Smooth muscle cell (in vitro differentiated cells): ENCODE data around the gene SAMD14. TPM values are rescaled to one million over a fixed set of nuclear protein-coding genes. Genes with fewer than 3 reads are reported as not detected.

Source experiments
- DNase-seq: peaks from one replicate; lab custom pipeline; 2025; ENCODE audit not compliant: unreplicated experiment; lab: John Stamatoyannopoulos, UW
- H2AFZ ChIP-seq: fragments of 200-600 bp; sonication (generic); 2 replicates; pipeline ENCODE4 v1.6.0; 2016; ENCODE audit warnings: antibody characterized with exemption, low read depth, mild to moderate bottlenecking
- H3F3A ChIP-seq: fragments of 200-600 bp; sonication (generic); 2 replicates; pipeline ENCODE4 v1.6.0; 2017; ENCODE audit warnings: antibody characterized with exemption, low read depth
- H3K27ac ChIP-seq: fragments of 200-600 bp; sonication (generic); 2 replicates; pipeline ENCODE4 v1.5.1; 2016; ENCODE audit warnings: low read depth, mild to moderate bottlenecking
- H3K27me3 ChIP-seq: fragments of 200-600 bp; sonication (generic); 2 replicates; pipeline ENCODE4 v1.6.1; 2016; ENCODE audit warnings: low read depth, mild to moderate bottlenecking
- H3K36me3 ChIP-seq: fragments of 200-600 bp; sonication (generic); 2 replicates; pipeline ENCODE4 v1.5.1; 2016; ENCODE audit warnings: low read depth
- H3K4me1 ChIP-seq: fragments of 200-600 bp; sonication (generic); 2 replicates; pipeline ENCODE4 v1.5.1; 2016; ENCODE audit warnings: low read depth
- H3K4me2 ChIP-seq: fragments of 200-600 bp; sonication (generic); 2 replicates; pipeline ENCODE4 v1.6.0; 2016; ENCODE audit warnings: mild to moderate bottlenecking
- H3K4me3 ChIP-seq: fragments of 200-600 bp; sonication (generic); 2 replicates; pipeline ENCODE4 v1.5.1; 2016; ENCODE audit warnings: mild to moderate bottlenecking
- H3K79me2 ChIP-seq: fragments of 200-600 bp; sonication (generic); 2 replicates; pipeline ENCODE4 v1.6.0; 2016; ENCODE audit warnings: low read depth, mild to moderate bottlenecking
- H3K9ac ChIP-seq: fragments of 200-600 bp; sonication (generic); 2 replicates; pipeline ENCODE4 v1.6.0; 2016; ENCODE audit warnings: low read depth
- H3K9me3 ChIP-seq: fragments of 200-600 bp; sonication (generic); replicated peaks from 2 replicates; pipeline ENCODE4 v1.5.1; 2016; ENCODE audit warnings: low read depth
- H4K20me1 ChIP-seq: fragments of 200-600 bp; sonication (generic); 2 replicates; pipeline ENCODE4 v1.6.0; 2016; ENCODE audit warnings: low read depth
- WGBS: methylation state at CpG from one replicate; pipeline ENCODE4 v1.1.7; 2016; ENCODE audit warnings: low lambda C conversion rate; 5-methylcytosine and 5-hydroxymethylcytosine counted together
- polyA plus RNA-seq: library from polyadenylated mRNA; unstranded; fragments of >200 nt; fragmentation: Nextera tagmentation; extraction: Ambion mirVana; gene quantifications from 2 replicates; pipeline ENCODE4 v1.2.1, GENCODE V29; 2016
- total RNA-seq: library from RNA; depleted of rRNA; stranded (reverse); fragments of >200 nt; gene quantifications from 2 replicates; pipeline ENCODE4 v1.2.3, GENCODE V29; 2014
- TF ChIP-seq, protein P1 (sequence below): fragments of 200-600 bp; sonication (generic); IDR thresholded peaks from 2 replicates; pipeline ENCODE4 v1.5.1; 2017; ENCODE audit warnings: borderline replicate concordance, mild to moderate bottlenecking, antibody characterized with exemption; ENCODE audit not compliant: insufficient read depth, poor library complexity, severe bottlenecking

Gene SAMD14
- total RNA-seq: 6.3 and 39.1 TPM in 2 replicates
- polyA plus RNA-seq: 13.7 and 21.1 TPM in 2 replicates

DNA sequence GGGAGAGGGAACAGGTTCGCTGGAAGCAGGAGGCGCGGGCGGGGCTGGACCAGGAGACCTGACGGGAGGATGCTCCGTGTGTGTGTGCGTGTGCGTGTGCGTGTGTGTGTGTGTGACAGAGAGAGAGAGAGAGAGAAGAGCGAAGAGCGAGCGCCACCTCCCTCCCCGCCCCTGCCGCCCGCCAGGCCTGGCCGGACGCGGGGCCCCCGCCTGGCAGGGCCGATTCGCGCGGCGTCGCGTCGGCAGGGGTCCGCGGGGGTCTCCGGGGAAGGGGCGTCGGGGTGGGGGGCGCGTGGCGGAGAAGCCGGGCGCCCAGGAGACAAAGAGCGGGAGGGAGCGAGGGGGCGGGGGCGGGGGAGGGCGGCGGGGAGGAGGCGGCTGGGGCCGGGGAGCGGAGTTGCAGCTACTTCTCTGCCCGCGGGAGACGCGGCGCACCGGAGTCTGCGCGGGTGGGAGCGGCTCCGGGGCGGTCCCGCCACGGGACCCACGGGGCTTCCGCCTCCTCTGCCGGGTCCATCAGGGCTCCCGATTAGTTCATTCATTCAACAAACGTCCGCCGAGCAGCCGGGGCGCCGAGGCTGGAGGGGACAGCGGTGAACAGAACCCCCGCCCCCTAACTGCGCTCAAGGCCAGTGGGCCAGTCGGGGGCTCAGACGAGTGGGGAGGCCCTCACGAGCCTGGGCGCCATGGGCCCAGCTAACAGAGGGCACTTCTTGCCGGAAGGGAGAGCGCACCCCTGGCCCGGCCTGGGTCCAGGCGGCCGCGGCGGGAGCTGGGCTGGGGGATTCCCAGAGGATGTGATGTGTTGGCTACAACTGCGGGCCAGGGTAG lies at the start of gene SAMD14:
Gene SAMD14 (minus strand): TSS at position 433 of the 831 bp plus-strand sequence. CDS start 5,201 bp downstream, outside the sequence.
- Histone ChIP-seq H4K20me1 (peaks cover 13% of the 10 kb centered on the region), H2AFZ (peak within 1 kb of the TSS; percentile 66), H3K27ac (peak within 1 kb of the TSS; percentile 59), H3K4me3 (peak within 1 kb of the TSS; percentile 67), H3K27me3 (no peaks in the 10 kb centered on the region), H3K79me2 (no peaks in the 10 kb centered on the region), H3K9me3 (no peaks in the 10 kb centered on the region), H3K36me3 (no peaks in the 10 kb centered on the region), H3K9ac (peak within 1 kb of the TSS; percentile 90), H3K4me1 (peaks cover 21% of the 10 kb centered on the region), H3K4me2 (peak within 1 kb of the TSS; percentile 99), H3F3A (peaks cover 14% of the 10 kb centered on the region)
- TF ChIP-seq, protein P1, sequence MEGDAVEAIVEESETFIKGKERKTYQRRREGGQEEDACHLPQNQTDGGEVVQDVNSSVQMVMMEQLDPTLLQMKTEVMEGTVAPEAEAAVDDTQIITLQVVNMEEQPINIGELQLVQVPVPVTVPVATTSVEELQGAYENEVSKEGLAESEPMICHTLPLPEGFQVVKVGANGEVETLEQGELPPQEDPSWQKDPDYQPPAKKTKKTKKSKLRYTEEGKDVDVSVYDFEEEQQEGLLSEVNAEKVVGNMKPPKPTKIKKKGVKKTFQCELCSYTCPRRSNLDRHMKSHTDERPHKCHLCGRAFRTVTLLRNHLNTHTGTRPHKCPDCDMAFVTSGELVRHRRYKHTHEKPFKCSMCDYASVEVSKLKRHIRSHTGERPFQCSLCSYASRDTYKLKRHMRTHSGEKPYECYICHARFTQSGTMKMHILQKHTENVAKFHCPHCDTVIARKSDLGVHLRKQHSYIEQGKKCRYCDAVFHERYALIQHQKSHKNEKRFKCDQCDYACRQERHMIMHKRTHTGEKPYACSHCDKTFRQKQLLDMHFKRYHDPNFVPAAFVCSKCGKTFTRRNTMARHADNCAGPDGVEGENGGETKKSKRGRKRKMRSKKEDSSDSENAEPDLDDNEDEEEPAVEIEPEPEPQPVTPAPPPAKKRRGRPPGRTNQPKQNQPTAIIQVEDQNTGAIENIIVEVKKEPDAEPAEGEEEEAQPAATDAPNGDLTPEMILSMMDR: no peak
- 1% methylated on average over 30 of the region's 84 CpGs for WGBS
- no peak for DNase-seq

DNA sequence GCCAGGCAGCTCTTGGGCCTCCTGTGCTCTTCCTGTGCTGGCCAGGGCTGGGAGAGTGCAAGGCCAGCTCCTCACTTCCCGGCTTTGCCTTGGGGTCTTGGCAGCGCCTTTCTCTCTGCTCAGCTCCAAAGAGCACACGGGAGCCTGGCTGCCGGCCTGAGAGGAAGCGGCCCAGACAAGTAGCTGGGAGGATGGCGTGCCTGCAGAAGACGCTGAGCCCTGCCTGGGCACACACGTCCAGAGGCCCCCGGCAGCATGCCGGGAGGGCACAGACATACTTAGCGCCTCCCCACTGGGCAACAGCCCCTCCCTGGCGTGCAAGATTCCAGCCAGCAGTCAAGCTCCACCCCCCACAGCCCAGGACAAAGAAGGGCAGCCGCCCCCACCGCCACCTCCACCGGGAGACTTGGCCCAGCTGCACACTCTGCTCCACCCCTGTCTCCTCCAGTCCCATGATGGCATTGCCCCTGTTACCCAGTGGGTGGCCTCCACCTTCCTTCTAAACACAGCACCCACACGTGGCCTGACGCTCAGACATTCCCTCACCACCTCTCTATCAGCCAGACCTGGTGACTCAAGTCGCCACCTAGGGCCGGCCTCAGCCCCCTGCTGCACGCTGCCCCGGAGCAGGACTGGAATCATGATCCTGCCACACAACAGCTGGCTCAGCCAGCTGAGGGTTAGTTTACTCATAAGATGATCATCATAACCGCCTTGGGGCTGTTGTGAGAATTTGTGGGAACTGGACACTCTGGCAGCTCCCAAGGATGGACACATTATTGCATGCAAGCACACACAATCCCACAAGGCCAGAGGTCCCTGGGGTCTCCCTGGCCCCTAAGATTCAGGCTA lies 48.2 kb upstream of the SAMD14 start:
- peak overlapping the region; percentile 81 for H3K9ac ChIP-seq
- H3K4me2 ChIP-seq: peak overlapping the region; percentile 72
- no peaks in the 10 kb centered on the region for H3K9me3 ChIP-seq
- peak overlapping the region; percentile 98 for H3K27ac ChIP-seq
- H4K20me1 ChIP-seq: peaks cover 29% of the 10 kb centered on the region
- no peaks in the 10 kb centered on the region for H3K36me3 ChIP-seq
- no peak overlapping the region for H3K4me3 ChIP-seq
- H3F3A ChIP-seq: peaks cover 40% of the 10 kb centered on the region
- H3K27me3 ChIP-seq: no peaks in the 10 kb centered on the region
- TF ChIP-seq, protein P1: peak; percentile 28
- H3K4me1 ChIP-seq: peaks cover 14% of the 10 kb centered on the region
- 3% methylated on average over 15 of the region's 22 CpGs for WGBS
- H2AFZ ChIP-seq: no peak overlapping the region
- peak; percentile 55 for DNase-seq
- H3K79me2 ChIP-seq: no peaks in the 10 kb centered on the region

DNA sequence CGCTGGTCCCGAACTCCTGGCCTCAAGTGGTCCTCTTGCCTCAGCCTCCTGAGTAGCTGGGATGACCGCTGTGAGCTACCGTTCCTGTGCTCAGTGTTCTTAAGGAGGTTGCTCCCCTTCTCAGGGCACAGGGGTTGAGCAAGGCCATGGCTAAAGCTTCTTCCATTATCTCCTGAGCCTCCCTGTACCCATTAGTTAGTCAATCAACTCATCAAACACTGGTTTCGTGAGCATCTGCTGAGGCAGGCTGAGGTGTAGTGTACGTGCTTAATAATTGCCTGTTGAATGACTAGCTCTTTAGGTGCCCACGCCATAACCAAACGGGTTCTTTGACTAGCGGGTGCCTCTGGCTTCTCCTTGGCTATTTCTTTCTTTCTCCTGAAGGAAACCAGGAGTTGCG lies 47.5 kb upstream of the SAMD14 start:
- H3K79me2 ChIP-seq: no peaks in the 10 kb centered on the region
- H2AFZ ChIP-seq: no peak overlapping the region
- 84% methylated on average over 10 of the region's 10 CpGs for WGBS
- peaks cover 14% of the 10 kb centered on the region for H3K4me1 ChIP-seq
- H3F3A ChIP-seq: peaks cover 35% of the 10 kb centered on the region
- no peaks in the 10 kb centered on the region for H3K9me3 ChIP-seq
- H3K4me3 ChIP-seq: no peak overlapping the region
- H3K36me3 ChIP-seq: no peaks in the 10 kb centered on the region
- H3K27me3 ChIP-seq: no peaks in the 10 kb centered on the region
- peak overlapping the region; percentile 81 for H3K9ac ChIP-seq
- TF ChIP-seq, protein P1: no peak
- peak overlapping the region; percentile 68 for H3K4me2 ChIP-seq
- DNase-seq: no peak
- H4K20me1 ChIP-seq: peaks cover 22% of the 10 kb centered on the region
- H3K27ac ChIP-seq: peak overlapping the region; percentile 98
